Fibroblast of lung (primary cell): ENCODE results near the gene CSF2. TPM values are rescaled to one million over a fixed set of nuclear protein-coding genes. Genes with fewer than 3 reads are reported as not detected.

ENCODE experiments used
- DNase-seq, 2 donors: peaks; one replicate each; pipeline versions ENCODE4 v3.0.0 to v3.0.0-alpha.2; 2010; ENCODE audit warnings: low read depth in 2 of 2
- H2AFZ ChIP-seq: 2 replicates; pipeline ENCODE4 v1.5.1; 2012; ENCODE audit warnings: low read length, control low read depth, inconsistent platforms
- H3K27ac ChIP-seq: 2 replicates; pipeline ENCODE4 v1.5.1; 2011; ENCODE audit warnings: low read length, control low read depth; ENCODE audit not compliant: insufficient read depth
- H3K27me3 ChIP-seq: 2 replicates; pipeline ENCODE4 v1.5.1; 2011; ENCODE audit warnings: mild to moderate bottlenecking, low read length; ENCODE audit not compliant: control insufficient read depth, insufficient read depth
- H3K36me3 ChIP-seq: 2 replicates; pipeline ENCODE4 v1.5.1; 2011; ENCODE audit warnings: low read length; ENCODE audit not compliant: control insufficient read depth, insufficient read depth
- H3K4me1 ChIP-seq: 2 replicates; pipeline ENCODE4 v1.5.1; 2011; ENCODE audit warnings: low read length; ENCODE audit not compliant: control insufficient read depth, insufficient read depth; ENCODE audit errors: extremely low read depth
- H3K4me2 ChIP-seq: 2 replicates; pipeline ENCODE4 v1.5.1; 2011; ENCODE audit warnings: low read length, control low read depth; ENCODE audit not compliant: insufficient read depth; ENCODE audit errors: extremely low read depth
- H3K4me3 ChIP-seq, 4 experiments: fragments of 200-600 bp in 1 of 4; sonication (generic) in 1 of 4; replicated peaks in 1 of 4; 2 replicates each; pipeline ENCODE4 v1.5.1; 2011 to 2016; ENCODE audit warnings: low read length in 4 of 4, low read depth in 3 of 4, mild to moderate bottlenecking in 3 of 4, control low read depth in 2 of 4, inconsistent platforms in 1 of 4, mixed read lengths in 1 of 4; ENCODE audit not compliant: insufficient read depth in 1 of 4; ENCODE audit errors: control extremely low read depth in 1 of 4
- H3K79me2 ChIP-seq: 2 replicates; pipeline ENCODE4 v1.5.1; 2012; ENCODE audit warnings: mild to moderate bottlenecking, low read length, inconsistent platforms; ENCODE audit not compliant: control insufficient read depth, insufficient read depth
- H3K9ac ChIP-seq: 2 replicates; pipeline ENCODE4 v1.5.1; 2011; ENCODE audit warnings: mild to moderate bottlenecking, low read length, control low read depth; ENCODE audit not compliant: insufficient read depth
- H3K9me3 ChIP-seq: 2 replicates; pipeline ENCODE4 v1.5.1; 2012; ENCODE audit warnings: low read depth, low read length; ENCODE audit not compliant: control insufficient read depth, insufficient read depth
- H4K20me1 ChIP-seq: 2 replicates; pipeline ENCODE4 v1.5.1; 2011; ENCODE audit warnings: low read length; ENCODE audit not compliant: control insufficient read depth, insufficient read depth; ENCODE audit errors: extremely low read depth
- EZH2 ChIP-seq: IDR thresholded peaks from 2 replicates; pipeline ENCODE4 v1.5.1; 2012; ENCODE audit warnings: low read length, control low read depth, mild to moderate bottlenecking; ENCODE audit errors: missing control alignments
- polyA plus RNA-seq, 2 donors: library from polyadenylated mRNA; depleted of rRNA in 1 of 2; stranded (reverse) in 1 of 2; unstranded in 1 of 2; fragments of >200 nt; gene quantifications; 2 replicates each; pipeline ENCODE4 v1.2.1, GENCODE V29; 2011 to 2012; ENCODE audit warnings: missing spikeins in 1 of 2
- total RNA-seq: library from RNA; depleted of rRNA; stranded (reverse); fragments of >200 nt; gene quantifications from 2 replicates; pipeline ENCODE4 v1.2.1, GENCODE V29; 2014
- TF ChIP-seq, protein P1 (sequence below), 2 donors: IDR thresholded peaks in 1 of 2; conservative IDR thresholded peaks in 1 of 2; 1 replicate in 1 of 2; 2 replicates in 1 of 2; pipeline ENCODE4 v1.5.1; 2011 to 2012; ENCODE audit warnings: low read length in 2 of 2, control low read depth in 1 of 2, inconsistent platforms in 1 of 2, low read depth in 1 of 2, mild to moderate bottlenecking in 1 of 2

The CSF2 gene
- total and polyA plus RNA-seq, 2 donors (not counting 1 experiment from before 2014, with no cell fraction given), result 0.09 to 0.66 TPM

DNA sequence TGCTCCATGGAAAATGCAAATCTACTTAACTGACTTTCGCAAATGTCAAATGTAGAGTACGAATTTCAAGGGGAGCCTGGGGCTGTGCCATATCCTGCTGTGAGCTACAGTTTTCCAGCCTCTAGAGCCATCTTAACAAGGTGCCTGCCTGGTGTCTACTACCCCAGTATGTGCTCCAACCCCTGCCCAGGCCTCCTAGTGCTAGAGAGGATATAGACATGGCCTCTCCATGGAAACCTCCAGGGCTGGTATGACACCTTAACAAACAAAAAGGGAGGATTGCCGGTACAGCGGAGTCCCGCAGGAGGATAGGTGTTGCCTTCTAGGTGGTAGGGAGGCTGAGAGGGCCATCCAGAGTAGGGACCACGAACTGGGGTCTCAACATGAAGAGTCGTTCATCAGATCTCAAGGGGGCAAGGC lies 26.7 kb upstream of the CSF2 start:
- Histone ChIP-seq H3K27ac (no peak overlapping the region), H3K79me2 (no peaks in the 10 kb centered on the region), H3K4me3 (no peak overlapping the region), H3K4me1 (no peaks in the 10 kb centered on the region), H4K20me1 (no peaks in the 10 kb centered on the region), H3K4me2 (no peak overlapping the region), H3K9ac (no peak overlapping the region), H2AFZ (no peak overlapping the region), H3K9me3 (no peaks in the 10 kb centered on the region), H3K36me3 (no peaks in the 10 kb centered on the region), H3K27me3 (peaks cover 7% of the 10 kb centered on the region)
- no peak for DNase-seq
- TF ChIP-seq EZH2, result no peak
- TF ChIP-seq, protein P1, sequence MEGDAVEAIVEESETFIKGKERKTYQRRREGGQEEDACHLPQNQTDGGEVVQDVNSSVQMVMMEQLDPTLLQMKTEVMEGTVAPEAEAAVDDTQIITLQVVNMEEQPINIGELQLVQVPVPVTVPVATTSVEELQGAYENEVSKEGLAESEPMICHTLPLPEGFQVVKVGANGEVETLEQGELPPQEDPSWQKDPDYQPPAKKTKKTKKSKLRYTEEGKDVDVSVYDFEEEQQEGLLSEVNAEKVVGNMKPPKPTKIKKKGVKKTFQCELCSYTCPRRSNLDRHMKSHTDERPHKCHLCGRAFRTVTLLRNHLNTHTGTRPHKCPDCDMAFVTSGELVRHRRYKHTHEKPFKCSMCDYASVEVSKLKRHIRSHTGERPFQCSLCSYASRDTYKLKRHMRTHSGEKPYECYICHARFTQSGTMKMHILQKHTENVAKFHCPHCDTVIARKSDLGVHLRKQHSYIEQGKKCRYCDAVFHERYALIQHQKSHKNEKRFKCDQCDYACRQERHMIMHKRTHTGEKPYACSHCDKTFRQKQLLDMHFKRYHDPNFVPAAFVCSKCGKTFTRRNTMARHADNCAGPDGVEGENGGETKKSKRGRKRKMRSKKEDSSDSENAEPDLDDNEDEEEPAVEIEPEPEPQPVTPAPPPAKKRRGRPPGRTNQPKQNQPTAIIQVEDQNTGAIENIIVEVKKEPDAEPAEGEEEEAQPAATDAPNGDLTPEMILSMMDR (conservative IDR thresholded peaks at IDR 0.05 in 1 of 2, IDR thresholded peaks at IDR 0.05 in 1 of 2; ENCODE audit: low read depth in 1 of 2, low read length in 2 of 2), result no peak

- TF ChIP-seq, protein P1 (conservative IDR thresholded peaks at IDR 0.05 in 1 of 2, IDR thresholded peaks at IDR 0.05 in 1 of 2; ENCODE audit: low read depth in 1 of 2, low read length in 2 of 2), result no peak
- no peak for TF ChIP-seq EZH2
- Histone ChIP-seq H3K4me2 (no peak overlapping the region), H3K4me1 (no peaks in the 10 kb centered on the region), H3K9me3 (no peaks in the 10 kb centered on the region), H3K4me3 (no peak overlapping the region), H3K27ac (no peak overlapping the region), H3K36me3 (no peaks in the 10 kb centered on the region), H4K20me1 (no peaks in the 10 kb centered on the region), H3K9ac (no peak overlapping the region), H3K79me2 (no peaks in the 10 kb centered on the region), H3K27me3 (peaks cover 12% of the 10 kb centered on the region), H2AFZ (no peak overlapping the region)
- DNase-seq, result no peak
Observed at GRCh38 chr5:132049093-132049492, 24.5 kb upstream of the CSF2 start.

DNA sequence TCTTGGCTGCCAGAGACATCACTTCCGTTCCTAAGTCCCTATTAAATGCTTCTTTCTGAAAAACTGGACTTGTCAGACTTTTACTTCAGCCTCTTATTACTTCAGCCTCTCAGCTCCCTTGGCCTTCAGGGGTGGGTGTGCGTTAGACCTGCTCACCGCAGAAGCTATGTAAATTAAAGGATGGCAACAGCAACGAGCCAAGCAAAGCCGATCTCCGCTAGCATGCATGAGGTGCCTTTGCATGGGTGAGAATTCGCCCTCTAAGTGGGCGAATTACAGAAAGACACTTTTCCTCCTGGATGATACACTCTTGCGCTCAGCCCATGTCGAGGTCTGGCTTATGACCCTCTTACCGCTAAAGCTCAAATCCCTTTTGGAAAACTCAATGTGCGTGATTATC lies 24.0 kb upstream of the CSF2 start:
- H3K4me1 ChIP-seq, result no peaks in the 10 kb centered on the region
- no peak for DNase-seq
- H2AFZ ChIP-seq, result no peak overlapping the region
- TF ChIP-seq EZH2, result no peak
- TF ChIP-seq, protein P1 (conservative IDR thresholded peaks at IDR 0.05 in 1 of 2, IDR thresholded peaks at IDR 0.05 in 1 of 2; ENCODE audit: low read depth in 1 of 2, low read length in 2 of 2), result no peak
- H3K27me3 ChIP-seq, result peaks cover 12% of the 10 kb centered on the region
- no peaks in the 10 kb centered on the region for H3K9me3 ChIP-seq
- H3K9ac ChIP-seq, result no peak overlapping the region
- no peaks in the 10 kb centered on the region for H3K79me2 ChIP-seq
- no peaks in the 10 kb centered on the region for H3K36me3 ChIP-seq
- no peak overlapping the region for H3K27ac ChIP-seq
- no peak overlapping the region for H3K4me3 ChIP-seq
- H4K20me1 ChIP-seq, result no peaks in the 10 kb centered on the region
- no peak overlapping the region for H3K4me2 ChIP-seq
